A673 (cell line): Measurements from ENCODE around the gene CTU2.

ENCODE experiments used
- CTCF ChIP-seq: fragments of 300-800, 200-600 bp; sonication (generic); conservative IDR thresholded peaks from 2 replicates; pipeline ENCODE4 v1.5.1; 2017; ENCODE audit warnings: low read depth, mild to moderate bottlenecking, antibody characterized with exemption, low read length, moderate library complexity, mixed read lengths
- EZH2 ChIP-seq: fragments of 200-600 bp; sonication (generic); IDR thresholded peaks from 2 replicates; pipeline ENCODE4 v1.6.1; 2017; ENCODE audit warnings: borderline replicate concordance, low read depth, mild to moderate bottlenecking, mixed read lengths, antibody characterized with exemption, low read length; ENCODE audit not compliant: poor library complexity, severe bottlenecking

- no peak for TF ChIP-seq CTCF
- TF ChIP-seq EZH2, result no peak
Measured at GRCh38 chr16:88716601-88717001, 10.3 kb downstream of the CTU2 start.
